Muscle of back (tissue), 11 donors: ENCODE results near the gene CCDC77. TPM values are rescaled to one million over a fixed set of nuclear protein-coding genes. Genes with fewer than 3 reads are reported as not detected.

Experiments used
- DNase-seq, 3 donors: peaks; one replicate each; pipeline versions ENCODE4 v3.0.0 to v3.0.0-alpha.2; 2013
- polyA plus RNA-seq, 10 donors: library from polyadenylated mRNA; unstranded; fragments of 120-200 nt; gene quantifications; one replicate each; pipeline ENCODE4 v1.2.1, GENCODE V29; 2013; ENCODE audit not compliant: insufficient read length in 10 of 10

CCDC77 gene
- polyA plus RNA-seq, 10 donors = 6.7 to 17.7 (median 9.8) TPM

GRCh38 chr12:450438-450837 is 49.0 kb downstream of the CCDC77 start:
- no peak for DNase-seq

GRCh38 chr12:452667-453210 is 51.3 kb downstream of the CCDC77 start:
- no peak for DNase-seq

- no peak for DNase-seq
These were observed 53.4 kb downstream of the CCDC77 start for GRCh38 chr12:454833-455232.

- DNase-seq = no peak
These were observed 54.4 kb downstream of the CCDC77 start for GRCh38 chr12:455821-456220.

GRCh38 chr12:457676-458075 is 56.2 kb downstream of the CCDC77 start:
- DNase-seq = no peak

- no peak for DNase-seq
These were observed 57.6 kb downstream of the CCDC77 start for GRCh38 chr12:459050-459429.

- peak in 1 of 3 donors; percentile 66 for DNase-seq
These were observed 58.2 kb downstream of the CCDC77 start, which contains the start of gene B4GALNT3 for GRCh38 chr12:459430-460258. B4GALNT3 (plus strand) TSS chr12:459939; CDS start chr12:460377, 438 bp downstream.

- DNase-seq = peak in 1 of 3 donors; percentile 47
These were observed 59.1 kb downstream of the CCDC77 start for GRCh38 chr12:460261-461230.

- no peak for DNase-seq
These were observed 60.0 kb downstream of the CCDC77 start for GRCh38 chr12:461425-461824.

GRCh38 chr12:462936-463705 is 61.7 kb downstream of the CCDC77 start:
- no peak for DNase-seq

- peak in 1 of 3 donors; percentile 37 for DNase-seq
These were observed 63.2 kb downstream of the CCDC77 start for GRCh38 chr12:464484-465267.

GRCh38 chr12:466039-466438 is 64.6 kb downstream of the CCDC77 start:
- no peak for DNase-seq

GRCh38 chr12:466762-467161 is 65.3 kb downstream of the CCDC77 start:
- DNase-seq = no peak

- DNase-seq = no peak
These were observed 66.1 kb downstream of the CCDC77 start for GRCh38 chr12:467591-467990.

GRCh38 chr12:468671-469389 is 67.4 kb downstream of the CCDC77 start:
- no peak for DNase-seq

GRCh38 chr12:470133-470532 is 68.7 kb downstream of the CCDC77 start:
- DNase-seq = no peak

- DNase-seq = no peak
These were observed 71.8 kb downstream of the CCDC77 start for GRCh38 chr12:473198-473597.

- no peak for DNase-seq
These were observed 72.6 kb downstream of the CCDC77 start for GRCh38 chr12:473863-474577.

GRCh38 chr12:475286-475685 is 73.8 kb downstream of the CCDC77 start:
- DNase-seq = no peak
